GM21576 (cell line): ENCODE results near the gene MRC1.

Source experiments
- ATAC-seq: cut with Tn5 transposase; IDR thresholded peaks from one replicate; pipeline ENCODE4 v1.9.1; 2021; ENCODE audit warnings: mild to moderate bottlenecking, moderate library complexity; ENCODE audit not compliant: unreplicated experiment

Gene MRC1

DNA sequence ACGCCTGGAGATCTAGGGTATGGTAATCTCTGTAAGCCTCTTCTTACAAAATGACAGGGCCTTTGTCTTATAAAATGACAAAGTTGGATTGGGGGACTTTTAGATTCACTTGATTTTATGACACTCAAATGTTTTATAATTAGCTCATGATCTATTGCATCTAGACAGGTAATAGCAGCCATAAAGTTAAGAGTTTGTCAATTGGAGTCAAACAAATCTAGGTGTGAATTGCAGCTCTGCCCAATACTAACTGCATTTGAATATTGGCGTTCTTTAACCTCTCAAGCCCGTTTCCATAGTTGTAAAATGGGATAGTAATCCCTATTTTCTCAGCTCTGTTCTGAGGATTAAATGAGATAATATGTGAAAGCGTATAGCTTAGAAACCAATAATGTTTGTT lies 14.1 kb upstream of the MRC1 start:
- no peak for ATAC-seq

DNA sequence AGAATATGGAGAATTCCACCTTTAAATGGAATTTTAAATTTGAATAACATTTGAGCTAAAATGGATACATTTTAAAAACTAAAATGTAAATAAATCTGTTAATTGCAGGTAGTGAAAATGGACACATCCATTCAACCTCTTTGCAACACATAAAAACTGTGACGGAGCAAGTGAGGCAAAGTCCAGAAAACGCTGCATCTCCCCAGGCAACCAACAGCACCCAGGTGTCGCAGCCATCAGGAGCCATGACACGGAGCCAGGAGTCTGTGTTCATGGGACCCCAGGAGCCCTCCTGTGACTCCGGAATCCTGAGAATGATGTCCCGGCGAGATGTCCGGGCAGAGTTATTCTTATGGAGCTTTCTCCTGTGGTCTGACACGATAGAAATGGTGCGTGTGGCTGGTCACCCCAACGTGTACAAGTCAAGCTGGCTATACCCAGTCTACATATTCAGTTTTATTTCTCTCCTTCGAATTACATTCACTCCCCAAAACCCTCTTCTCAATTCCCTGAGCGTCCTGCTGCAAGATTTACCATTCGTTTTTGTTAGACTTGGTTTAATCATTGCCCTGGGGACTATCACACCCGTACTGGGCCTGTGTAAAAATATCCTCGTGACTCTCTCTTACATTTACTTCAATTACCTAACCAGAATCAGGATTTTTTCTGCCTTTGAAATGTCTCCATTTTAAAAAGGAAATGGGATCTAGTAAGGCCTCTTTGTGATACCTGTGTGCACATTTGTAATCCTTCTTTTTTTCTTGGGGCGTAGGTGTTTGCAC lies 13.1 kb upstream of the MRC1 start:
- ATAC-seq: no peak

GRCh38 chr10:17801507-17801906 lies 7.6 kb upstream of the MRC1 start:
- ATAC-seq: no peak

DNA sequence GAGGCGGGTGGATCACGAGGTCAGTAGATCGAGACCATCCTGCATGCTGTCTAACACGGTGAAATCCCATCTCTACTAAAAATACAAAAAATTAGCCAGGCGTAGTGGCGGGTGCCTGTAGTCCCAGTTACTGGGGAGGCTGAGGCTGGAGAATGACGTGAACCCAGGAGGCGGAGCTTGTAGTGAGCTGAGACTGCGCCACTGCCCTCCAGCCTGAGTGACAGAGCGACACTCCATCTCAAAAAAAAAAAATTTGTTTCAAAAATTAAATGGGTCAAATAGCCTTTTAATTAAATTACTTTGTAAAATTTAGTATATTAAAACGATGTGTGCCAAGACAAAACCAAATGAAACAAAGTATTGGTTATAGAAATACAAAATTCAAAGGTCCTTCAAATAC lies 6.8 kb upstream of the MRC1 start:
- no peak for ATAC-seq

GRCh38 chr10:17802976-17803375 lies 6.2 kb upstream of the MRC1 start:
- no peak for ATAC-seq

DNA sequence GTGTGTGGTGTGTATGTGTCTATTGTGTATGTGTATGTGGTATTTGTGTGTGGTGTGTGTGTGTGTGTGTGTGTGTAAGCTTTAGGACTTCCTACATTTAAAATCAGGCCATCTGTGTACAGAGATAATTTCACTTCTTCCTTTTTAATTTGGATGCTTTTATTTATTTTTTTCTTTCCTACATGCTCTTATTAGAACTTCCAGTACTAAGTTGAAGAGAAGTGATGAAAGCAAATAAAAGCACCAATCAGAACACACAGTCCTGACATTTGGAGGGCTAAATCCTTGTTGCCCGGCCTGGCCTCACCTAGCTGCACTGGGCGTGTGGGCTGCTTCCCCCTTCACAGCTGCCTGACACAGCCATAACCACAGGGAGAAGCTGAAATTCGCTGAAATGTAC lies 3.8 kb upstream of the MRC1 start:
- ATAC-seq: no peak

DNA sequence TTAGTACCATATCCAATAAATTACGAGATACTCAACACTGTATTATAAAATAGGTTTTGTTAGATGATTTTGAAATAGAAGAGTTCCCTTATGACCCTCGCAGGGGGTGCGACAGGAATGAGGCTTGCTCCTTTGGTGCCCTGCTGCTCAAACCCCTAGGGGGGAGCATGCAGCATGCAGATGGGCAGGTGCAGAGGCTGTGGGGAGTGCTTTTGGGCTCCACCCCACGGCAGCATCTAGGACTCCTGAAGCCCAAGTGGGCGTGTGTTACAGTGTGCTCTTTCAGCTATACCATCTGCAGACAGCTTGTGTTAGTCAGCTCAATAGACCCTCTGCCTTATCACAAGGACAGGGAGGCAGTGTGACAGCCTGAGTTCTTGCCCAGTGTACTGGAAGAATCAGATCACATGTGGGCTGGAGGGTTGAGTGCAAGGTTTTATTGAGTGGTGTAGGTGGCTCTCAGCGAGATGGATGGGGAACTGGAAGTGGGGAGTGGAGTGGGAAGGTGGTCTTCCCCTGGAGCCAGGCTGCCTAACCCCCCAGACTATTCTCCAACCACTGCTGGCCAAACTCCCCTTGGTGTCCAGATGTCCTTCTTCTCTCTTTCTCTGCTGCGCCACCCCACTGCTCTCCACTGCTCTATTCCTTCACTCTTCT lies 3.1 kb upstream of the MRC1 start:
- no peak for ATAC-seq

GRCh38 chr10:17811146-17811865 lies 2.2 kb downstream of the MRC1 start:
- ATAC-seq: no peak

- no peak for ATAC-seq
Observed at GRCh38 chr10:17814973-17815372, 5.8 kb downstream of the MRC1 start.

- no peak for ATAC-seq
Observed at GRCh38 chr10:17816199-17816598, 7.1 kb downstream of the MRC1 start.

DNA sequence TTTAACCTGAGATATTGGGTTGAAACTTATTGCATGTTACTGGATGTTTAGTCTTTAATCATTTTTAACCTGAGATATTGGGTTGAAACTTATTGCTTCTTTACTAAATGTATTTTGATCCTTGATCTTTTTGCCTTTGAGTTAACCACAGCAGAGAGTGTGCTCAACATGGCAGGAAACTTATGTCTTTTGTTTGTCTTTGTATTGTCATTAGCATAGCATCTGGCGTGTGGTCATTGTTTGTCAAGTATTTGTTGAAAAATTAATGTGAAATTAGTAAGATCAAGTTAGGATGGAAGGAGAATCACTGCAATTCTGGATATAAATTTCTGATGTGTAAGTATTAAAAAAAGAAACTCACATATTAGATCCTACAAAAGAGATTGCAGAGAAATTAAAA lies 8.2 kb downstream of the MRC1 start:
- no peak for ATAC-seq

DNA sequence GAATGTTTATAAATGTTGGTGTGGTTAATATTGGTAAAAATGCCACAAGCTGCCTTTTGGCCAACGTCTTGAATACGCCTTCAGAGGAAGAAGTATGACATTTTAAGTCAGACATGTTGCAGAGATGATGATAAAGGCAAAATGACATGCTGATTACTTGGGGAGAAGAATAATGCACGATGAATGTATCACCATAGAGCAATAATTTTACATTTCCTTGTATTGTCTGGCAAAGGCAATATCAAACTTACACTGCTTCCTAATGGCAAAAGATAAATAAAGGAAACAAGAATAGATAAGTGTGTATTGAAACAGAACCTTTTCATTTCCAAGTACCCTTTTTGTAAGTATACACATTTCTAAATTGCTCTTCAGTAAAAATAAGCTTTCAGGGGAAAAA lies 8.6 kb downstream of the MRC1 start:
- no peak for ATAC-seq

DNA sequence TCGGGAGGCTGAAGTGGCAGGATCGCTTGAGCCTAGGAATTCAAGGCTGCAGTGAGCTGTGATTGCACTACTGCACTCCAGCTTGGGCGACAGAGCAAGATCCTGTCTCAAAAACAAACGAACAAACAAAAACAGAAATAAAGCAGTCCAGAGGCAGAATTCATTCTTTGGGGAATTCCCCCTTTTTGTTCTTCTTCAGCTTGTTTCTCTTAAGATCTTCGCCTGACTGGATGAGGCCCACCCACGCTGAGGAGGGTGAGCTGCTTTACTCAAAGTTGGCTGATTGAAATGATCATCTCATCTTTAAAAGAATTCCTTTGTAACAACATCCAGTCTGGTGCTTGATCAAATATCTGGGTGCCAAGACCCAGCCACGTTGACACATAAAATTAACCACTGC lies 10.7 kb downstream of the MRC1 start:
- no peak for ATAC-seq

DNA sequence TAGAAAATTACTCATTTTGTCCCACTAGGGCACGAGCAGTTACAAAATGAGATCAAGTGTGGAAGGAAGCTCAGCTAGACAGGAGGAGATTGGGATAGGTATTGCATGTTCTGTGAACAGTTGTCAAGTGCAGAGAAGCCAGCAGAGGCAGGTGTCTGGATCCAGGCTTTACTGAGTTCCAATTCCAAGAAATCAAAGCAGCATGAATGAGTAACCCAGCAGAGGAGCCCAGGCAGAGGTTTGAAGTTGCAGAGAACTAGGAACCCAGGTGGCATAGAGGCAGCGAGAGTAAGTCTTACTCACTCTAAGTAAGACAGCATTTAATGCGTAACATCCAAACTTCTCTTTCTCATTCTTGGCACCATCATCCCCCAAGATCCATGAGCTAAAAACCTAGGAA lies 11.8 kb downstream of the MRC1 start:
- ATAC-seq: no peak

DNA sequence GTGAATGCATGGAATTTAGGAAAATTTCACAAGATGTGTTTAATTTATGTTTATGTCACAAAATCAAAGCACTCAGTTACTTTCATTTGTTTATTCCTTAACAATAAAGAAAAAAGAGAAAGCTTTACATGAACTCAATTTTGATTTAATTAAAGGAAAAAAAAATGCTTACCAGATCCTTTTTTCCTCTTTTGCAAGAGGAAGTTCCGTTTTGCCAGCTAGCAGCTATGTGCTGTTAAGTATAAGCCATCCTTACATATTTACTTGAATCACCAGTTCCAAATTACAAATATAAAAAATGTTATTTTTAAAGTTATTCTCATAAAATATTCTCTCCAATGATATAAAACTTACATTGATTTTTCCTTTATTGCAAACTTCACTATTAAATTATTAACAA lies 12.7 kb downstream of the MRC1 start:
- ATAC-seq: no peak

- no peak for ATAC-seq
Observed at GRCh38 chr10:17831341-17831740, 22.2 kb downstream of the MRC1 start.

DNA sequence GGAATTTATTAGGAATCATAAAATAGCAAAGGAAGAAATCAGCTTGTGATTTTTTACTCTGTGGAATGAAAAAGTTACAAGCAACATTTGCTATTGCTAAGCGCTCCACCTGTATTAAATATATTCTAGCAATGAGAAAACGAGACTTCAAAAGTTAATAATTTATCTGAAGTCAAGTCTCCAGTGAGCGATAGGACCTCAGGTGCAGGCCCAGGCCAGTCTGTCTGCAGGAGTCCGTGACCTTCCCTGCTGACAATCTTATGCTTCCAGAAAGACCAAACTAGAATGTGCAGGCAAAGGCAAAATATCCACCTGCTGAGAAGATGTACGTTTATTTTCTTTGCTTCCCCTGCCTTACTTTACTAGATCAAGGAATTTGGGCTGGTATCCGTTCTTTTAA lies 22.7 kb downstream of the MRC1 start:
- no peak for ATAC-seq

- ATAC-seq: no peak
Observed at GRCh38 chr10:17833656-17834055, 24.5 kb downstream of the MRC1 start.

DNA sequence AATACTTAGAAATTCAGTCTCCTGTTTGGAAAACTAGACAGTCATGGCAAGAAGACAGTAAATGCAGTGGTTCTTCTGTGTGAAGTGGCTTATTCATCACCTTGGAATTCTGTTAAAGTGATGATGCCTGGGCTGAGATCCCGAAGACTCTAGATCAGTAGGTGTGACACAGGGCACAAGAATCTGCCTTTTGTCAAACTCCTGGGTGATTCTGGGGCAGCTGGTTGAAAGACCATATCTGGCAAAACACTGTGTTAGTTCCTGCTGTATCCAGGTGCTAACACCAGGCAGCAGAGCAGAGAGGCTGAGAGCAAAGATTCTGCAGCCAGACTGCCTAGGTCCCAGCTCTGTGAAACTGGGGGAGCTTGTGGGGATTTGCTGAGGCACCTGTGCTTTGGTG lies 26.5 kb downstream of the MRC1 start:
- no peak for ATAC-seq

- ATAC-seq: no peak
Observed at GRCh38 chr10:17836942-17837341, 27.8 kb downstream of the MRC1 start.

DNA sequence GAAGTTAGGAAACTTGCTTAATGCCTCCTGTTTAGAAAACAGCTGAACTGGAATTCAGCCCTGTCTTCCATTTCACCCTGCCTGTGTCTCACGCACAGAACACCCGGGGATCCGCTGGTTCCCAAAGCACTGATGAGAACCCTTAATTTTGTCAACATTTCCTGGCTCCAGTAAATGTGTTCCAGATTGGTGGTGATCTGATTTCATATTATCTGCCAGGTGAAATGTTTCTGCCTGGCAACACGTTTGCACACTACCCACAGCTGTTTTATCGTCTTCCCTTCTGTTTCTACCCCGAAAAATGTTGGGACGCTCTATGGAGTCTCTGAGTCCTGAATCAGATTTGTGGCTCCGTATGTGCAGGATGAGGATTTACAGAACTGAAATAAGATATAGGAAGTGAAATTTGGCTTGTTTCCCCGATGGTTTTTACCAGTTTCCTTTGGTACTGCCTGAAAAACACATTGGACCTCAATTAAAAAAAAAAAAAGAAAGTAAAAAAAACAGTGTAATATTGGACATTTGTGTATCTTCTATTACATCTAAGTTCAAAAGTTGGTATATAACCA lies 29.0 kb downstream of the MRC1 start:
- no peak for ATAC-seq

- ATAC-seq: no peak
Observed at GRCh38 chr10:17841050-17841449, 31.9 kb downstream of the MRC1 start.
